Measurements from ENCODE around the gene CMTM4.
"Not testable (repeated sequence)": the region's sequence is repeated elsewhere in the genome, so short reads cannot be mapped to it uniquely, and the experiment has no call there.

Gene CMTM4

GRCh38 chr16:66639091-66639885, 57.3 kb downstream of the CMTM4 start:
- DNase-seq, result no peak

GRCh38 chr16:66637806-66638205, 58.7 kb downstream of the CMTM4 start:
- no peak for DNase-seq

- no peak for DNase-seq
Measured at GRCh38 chr16:66636199-66636598, 60.3 kb downstream of the CMTM4 start.

- DNase-seq, result no peak
Measured at GRCh38 chr16:66635406-66635805, 61.1 kb downstream of the CMTM4 start.

DNA sequence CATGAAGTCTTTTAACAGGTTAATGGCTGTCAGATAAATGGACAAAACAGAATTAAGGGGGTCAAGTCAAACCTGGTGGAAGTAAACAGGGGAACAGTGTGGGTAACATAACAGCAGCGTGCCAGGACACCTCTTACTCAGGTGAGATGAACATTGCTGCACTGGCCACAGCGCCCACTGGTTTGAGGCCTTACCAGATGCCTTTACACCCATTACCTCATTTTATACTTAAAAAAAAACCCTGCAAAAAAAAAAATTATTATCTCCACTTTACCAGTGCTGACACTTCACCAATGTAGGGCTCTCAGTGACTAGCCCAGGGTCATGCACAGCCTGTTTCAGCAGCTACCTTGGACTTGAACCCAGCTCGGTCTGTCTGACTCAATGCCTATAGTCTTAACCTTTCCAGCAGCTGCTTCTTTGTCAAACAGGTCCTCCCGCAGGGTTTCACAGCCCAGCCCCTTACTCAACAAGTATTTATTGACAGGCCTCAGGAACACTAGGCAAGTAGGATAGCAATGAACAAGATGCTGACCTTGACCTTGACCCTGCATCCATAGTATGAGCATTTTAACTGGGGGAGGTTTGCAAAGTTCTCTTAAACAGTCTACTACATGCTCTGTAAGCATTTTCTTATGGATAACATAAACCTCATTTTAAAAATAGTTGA, 61.9 kb downstream of the CMTM4 start:
- no peak for DNase-seq

- DNase-seq, result not testable (repeated sequence)
Measured at GRCh38 chr16:66631558-66631957, 65.0 kb downstream of the CMTM4 start.

GRCh38 chr16:66630561-66631260, 65.8 kb downstream of the CMTM4 start:
- not testable (repeated sequence) for DNase-seq

- DNase-seq, result no peak
Measured at GRCh38 chr16:66629856-66630255, 66.7 kb downstream of the CMTM4 start.

DNA sequence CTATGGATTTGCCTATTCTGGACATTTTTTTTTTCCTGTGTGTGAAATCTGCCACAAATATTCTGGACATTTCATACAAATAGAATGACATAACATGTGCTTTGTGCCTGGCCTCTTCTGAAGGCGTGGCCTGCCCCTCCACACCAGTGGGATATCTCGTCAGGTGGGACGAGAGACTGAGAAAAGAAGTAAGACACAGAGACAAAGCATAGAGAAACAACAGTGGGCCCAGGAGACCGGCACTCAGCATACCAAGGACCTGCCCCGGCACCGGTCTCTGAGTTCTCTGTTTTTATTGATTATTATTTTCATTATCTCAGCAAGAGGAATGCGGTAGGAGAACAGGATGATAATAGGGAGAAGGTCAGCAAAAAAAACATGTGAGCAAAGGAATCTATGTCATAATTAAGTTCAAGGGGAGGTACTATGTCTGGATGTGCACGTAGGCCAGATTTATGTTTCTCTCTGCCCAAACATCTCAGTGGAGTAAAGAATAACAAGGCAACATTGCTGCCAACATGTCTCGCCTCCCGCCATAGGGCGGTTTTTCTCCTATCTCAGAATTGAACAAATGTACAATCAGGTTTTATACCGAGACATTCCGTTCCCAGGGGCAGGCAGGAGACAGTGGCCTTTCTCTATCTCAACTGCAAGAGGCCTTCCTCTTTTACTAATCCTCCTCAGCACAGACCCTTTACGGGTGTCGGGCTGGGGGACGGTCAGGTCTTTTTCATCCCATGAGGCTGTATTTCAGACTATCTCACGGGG, 68.7 kb downstream of the CMTM4 start:
- not testable (repeated sequence) for DNase-seq

DNA sequence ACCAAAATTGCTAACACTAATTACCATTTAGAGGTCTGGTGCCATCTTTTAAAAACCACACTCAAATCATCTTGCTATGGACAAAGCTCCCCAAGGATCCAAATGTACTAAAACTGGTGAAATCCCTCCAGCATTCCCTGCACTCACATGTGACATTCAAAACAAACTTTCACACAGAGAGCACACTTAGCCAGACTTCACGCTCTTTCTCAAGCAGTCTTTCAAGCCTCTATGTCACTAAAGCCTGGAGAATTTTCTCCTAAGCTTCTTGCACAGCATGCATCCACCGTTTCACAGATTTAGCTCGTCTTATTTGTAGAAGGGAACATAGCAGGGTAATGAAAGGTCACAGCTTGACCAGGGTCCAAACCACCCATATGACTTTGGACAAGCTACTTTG, 72.8 kb downstream of the CMTM4 start:
- DNase-seq, result no peak

DNA sequence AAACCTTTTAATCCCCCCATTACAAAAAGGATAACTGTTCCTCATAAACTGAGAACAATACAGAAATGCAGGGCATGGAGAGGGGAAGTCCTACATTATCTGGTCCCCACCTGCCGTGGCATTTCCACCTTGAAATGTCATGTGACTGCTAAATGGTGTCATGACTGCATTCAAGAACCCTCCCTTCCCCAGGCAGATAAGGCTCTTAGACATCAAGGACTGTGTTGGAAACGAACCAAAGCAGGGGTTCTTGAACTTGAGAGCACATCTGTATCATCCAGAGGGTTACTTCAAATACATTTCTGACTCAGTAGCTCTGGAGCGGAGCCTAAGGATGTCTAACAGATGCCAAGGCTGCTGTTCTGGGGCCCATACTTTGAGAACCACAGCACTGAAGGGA, 73.7 kb downstream of the CMTM4 start:
- DNase-seq, result no peak

GRCh38 chr16:66621973-66622372, 74.6 kb downstream of the CMTM4 start:
- no peak for DNase-seq

DNA sequence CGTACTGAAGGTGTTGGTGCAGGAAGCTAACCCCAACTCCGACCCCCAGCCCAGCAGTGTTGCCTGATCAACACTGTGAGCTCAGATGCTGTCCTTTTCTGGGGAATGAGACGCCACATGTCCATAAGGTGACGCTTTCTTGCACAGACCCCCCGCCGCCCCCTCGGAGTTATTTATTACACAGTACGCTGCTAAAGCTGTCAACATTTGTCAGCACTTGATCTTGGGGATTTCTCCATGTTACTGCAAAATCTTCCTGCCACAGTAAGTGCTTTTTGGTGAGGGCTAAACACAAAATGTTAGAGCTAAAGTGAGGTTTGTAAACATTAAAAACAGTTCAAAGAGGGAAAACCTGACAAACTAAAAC, 76.1 kb downstream of the CMTM4 start:
- no peak for DNase-seq

- DNase-seq, result no peak
Measured at GRCh38 chr16:66619534-66620428, 76.8 kb downstream of the CMTM4 start.

GRCh38 chr16:66618588-66619375, 77.8 kb downstream of the CMTM4 start:
- no peak for DNase-seq

GRCh38 chr16:66617728-66618127, 78.8 kb downstream of the CMTM4 start:
- DNase-seq, result no peak

GRCh38 chr16:66617010-66617434, 79.5 kb downstream of the CMTM4 start:
- DNase-seq, result no peak

GRCh38 chr16:66616592-66616991, 80.0 kb downstream of the CMTM4 start:
- DNase-seq, result no peak

GRCh38 chr16:66616169-66616568, 80.4 kb downstream of the CMTM4 start:
- DNase-seq, result no peak

DNA sequence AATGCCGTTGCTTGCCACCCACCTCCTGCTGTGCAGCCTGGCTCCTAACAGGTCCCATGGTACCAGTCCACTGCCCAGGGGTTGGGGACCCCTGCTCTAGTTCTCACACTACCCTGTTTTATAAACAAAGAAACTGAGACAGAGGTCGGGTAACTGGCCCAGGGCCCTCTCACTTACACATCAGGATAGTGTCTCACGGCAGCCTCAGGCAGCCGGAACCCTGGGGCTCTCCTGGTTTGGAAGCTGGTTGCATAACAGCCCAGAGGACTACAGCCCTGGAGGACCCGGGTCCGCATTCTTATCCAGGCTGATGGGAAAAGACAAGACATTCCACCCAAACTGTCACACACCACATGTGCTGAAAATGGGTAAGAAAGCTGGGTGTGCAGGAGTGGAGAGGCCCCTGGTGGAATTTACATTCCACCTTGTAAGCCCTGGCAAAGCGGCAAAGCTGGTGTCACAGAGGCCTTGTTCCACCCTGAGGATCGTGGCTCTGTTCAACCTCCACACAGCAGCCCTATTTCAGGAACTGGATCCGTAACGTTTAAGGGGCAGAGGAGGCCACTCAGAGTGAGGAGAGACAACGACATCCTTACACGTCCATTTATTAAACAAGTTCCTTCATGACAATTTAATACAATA, 82.3 kb downstream of the CMTM4 start:
- no peak for DNase-seq

DNA sequence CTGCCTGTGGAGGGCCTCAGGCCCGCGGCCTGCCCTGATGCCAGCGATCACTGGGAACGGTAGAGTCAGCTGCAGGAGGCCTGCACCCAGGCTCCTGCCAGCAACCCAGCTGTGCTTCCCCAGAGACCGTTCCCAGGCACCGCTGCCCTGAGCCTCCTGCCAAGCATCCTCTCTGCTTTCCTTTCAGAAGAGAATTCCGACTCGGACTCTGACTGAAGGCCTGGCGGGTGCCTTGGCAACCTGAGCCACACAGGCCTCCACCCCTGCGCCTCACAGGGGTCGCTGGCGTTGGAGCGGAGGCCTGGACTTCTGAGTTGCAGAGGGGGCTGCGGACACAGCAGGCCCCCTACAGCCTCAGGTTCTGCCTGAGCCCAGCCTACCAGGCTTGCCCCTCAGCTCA, 84.1 kb downstream of the CMTM4 start:
- no peak for DNase-seq

All from left hindlimb (tissue), 1 donor.